HCT116 (cell line): ENCODE results near the gene NPL. TPM values are rescaled to one million over a fixed set of nuclear protein-coding genes. Genes with fewer than 3 reads are reported as not detected.

Source experiments
- ATAC-seq: fragments of 200-7000 bp; cut with Tn5 transposase; 2 replicates; pipeline ENCODE4 v1.9.1; 2020; ENCODE audit warnings: mild to moderate bottlenecking, moderate library complexity
- BruUV-seq: library from RNA; stranded (reverse); fragments of 400-500 nt; replicated peaks from 2 replicates; lab custom pipeline; 2021; lab: Mats Ljungman, UMichigan
- CTCF ChIA-PET: fragments of 300-600 bp; sonication (Branson Sonifier 250); formaldehyde crosslinking; loops from one replicate; lab custom pipeline; 2021; ENCODE audit warnings: antibody characterized with exemption; lab: Charles Lee
- POLR2A ChIA-PET: fragments of 300-600, 350-600 bp; sonication (Branson Sonifier 250); formaldehyde crosslinking; loops from one replicate; lab custom pipeline; 2021; ENCODE audit warnings: antibody characterized with exemption; lab: Charles Lee
- RAD21 ChIA-PET, 2 experiments: fragments of 300-600 bp; sonication (Branson Sonifier 250); formaldehyde crosslinking; loops; one replicate each; lab custom pipeline; 2023; ENCODE audit warnings: low total read pairs in 2 of 2; ENCODE audit not compliant: uncharacterized antibody in 2 of 2, unreplicated experiment in 2 of 2, low non-redundant PET in 1 of 2; lab: Charles Lee
- DNase-seq: peaks from one replicate; pipeline ENCODE4 v3.0.0-alpha.2; 2010; ENCODE audit warnings: low read depth, low spot score
- H2AFZ ChIP-seq: fragments of 200-600 bp; shearing (Covaris generic), sonication (generic); 2 replicates; pipeline ENCODE4 v1.6.1; 2017; ENCODE audit warnings: low read depth, mixed run types, mixed read lengths, antibody characterized with exemption, low read length; ENCODE audit not compliant: poor library complexity, severe bottlenecking
- H3K27ac ChIP-seq: 2 replicates; pipeline ENCODE4 v1.5.1; 2012; ENCODE audit warnings: low read depth, low read length
- H3K27me3 ChIP-seq: fragments of 200-600 bp; sonication (generic); 2 replicates; pipeline ENCODE4 v1.6.1; 2016; ENCODE audit warnings: mixed run types, low read length, mixed read lengths; ENCODE audit not compliant: insufficient read depth
- H3K36me3 ChIP-seq, 2 experiments: fragments of 200-500 bp in 1 of 2; fragments of 200-600 bp in 1 of 2; sonication (Bioruptor generic) in 1 of 2; sonication (generic) in 1 of 2; 2 replicates each; pipeline versions ENCODE4 v1.5.1 to v1.6.1; 2014 to 2016; ENCODE audit warnings: low read length in 2 of 2, inconsistent platforms in 1 of 2, mixed read lengths in 1 of 2, mixed run types in 1 of 2; ENCODE audit not compliant: insufficient read depth in 2 of 2, control insufficient read depth in 1 of 2
- H3K4me1 ChIP-seq, 2 experiments: fragments of 200-600 bp in 1 of 2; sonication (generic) in 1 of 2; 2 replicates each; pipeline versions ENCODE4 v1.5.1 to v1.6.1; 2012 to 2017; ENCODE audit warnings: low read length in 2 of 2, inconsistent platforms in 1 of 2, mild to moderate bottlenecking in 1 of 2, mixed read lengths in 1 of 2, mixed run types in 1 of 2, moderate library complexity in 1 of 2; ENCODE audit not compliant: insufficient read depth in 2 of 2, control insufficient read depth in 1 of 2
- H3K4me2 ChIP-seq: fragments of 200-600 bp; sonication (generic); 2 replicates; pipeline ENCODE4 v1.6.1; 2017; ENCODE audit warnings: mixed run types, low read length, mixed read lengths
- H3K4me3 ChIP-seq, 2 experiments: fragments of 200-600 bp in 1 of 2; sonication (generic) in 1 of 2; replicated peaks in 1 of 2; 2 replicates each; pipeline ENCODE4 v1.5.1; 2011 to 2016; ENCODE audit warnings: low read length in 2 of 2, control low read depth in 1 of 2, low read depth in 1 of 2, mild to moderate bottlenecking in 1 of 2, mixed read lengths in 1 of 2, mixed run types in 1 of 2
- H3K79me2 ChIP-seq: fragments of 200-600 bp; sonication (generic); 2 replicates; pipeline ENCODE4 v1.6.1; 2017; ENCODE audit warnings: mild to moderate bottlenecking, mixed run types, low read length, moderate library complexity, mixed read lengths; ENCODE audit not compliant: insufficient read depth
- H3K9ac ChIP-seq: fragments of 200-600 bp; sonication (generic); 2 replicates; pipeline ENCODE4 v1.6.1; 2016; ENCODE audit warnings: low read length, mixed read lengths
- H3K9me2 ChIP-seq: fragments of 200-600 bp; sonication (generic), shearing (Covaris generic); 2 replicates; pipeline ENCODE4 v1.6.1; 2017; ENCODE audit warnings: mixed run types, mild to moderate bottlenecking, moderate library complexity; ENCODE audit not compliant: insufficient read depth
- H3K9me3 ChIP-seq, 2 experiments: fragments of 200-500 bp in 1 of 2; fragments of 200-600 bp in 1 of 2; sonication (Bioruptor generic) in 1 of 2; sonication (generic) in 1 of 2; 2 replicates each; pipeline ENCODE4 v1.6.1; 2014 to 2017; ENCODE audit warnings: low read length in 2 of 2, mixed read lengths in 2 of 2, inconsistent platforms in 1 of 2, low read depth in 1 of 2, mild to moderate bottlenecking in 1 of 2, mixed run types in 1 of 2, moderate library complexity in 1 of 2; ENCODE audit not compliant: control insufficient read depth in 1 of 2, insufficient read depth in 1 of 2
- H4K20me1 ChIP-seq: fragments of 200-600 bp; sonication (generic), shearing (Covaris generic); 2 replicates; pipeline ENCODE4 v1.6.1; 2017; ENCODE audit warnings: mixed run types, mild to moderate bottlenecking, moderate library complexity; ENCODE audit not compliant: insufficient read depth
- CEBPB ChIP-seq: IDR thresholded peaks from 2 replicates; pipeline ENCODE4 v1.6.1; 2012; ENCODE audit warnings: low read depth
- ELF1 ChIP-seq: IDR thresholded peaks from 2 replicates; pipeline ENCODE4 v1.6.1; 2012; ENCODE audit warnings: low read depth, borderline replicate concordance
- FOSL1 ChIP-seq: IDR thresholded peaks from 2 replicates; pipeline ENCODE4 v1.6.1; 2012; ENCODE audit warnings: low read depth
- JUND ChIP-seq: IDR thresholded peaks from 2 replicates; pipeline ENCODE4 v1.6.1; 2012
- RAD21 ChIP-seq: IDR thresholded peaks from 2 replicates; pipeline ENCODE4 v1.6.1; 2012; ENCODE audit warnings: low read depth, mild to moderate bottlenecking
- SRF ChIP-seq: IDR thresholded peaks from 2 replicates; pipeline ENCODE4 v1.6.1; 2012; ENCODE audit warnings: low read depth
- ZBTB33 ChIP-seq: IDR thresholded peaks from 2 replicates; pipeline ENCODE4 v1.6.1; 2011; ENCODE audit warnings: mild to moderate bottlenecking, low read length, moderate library complexity; ENCODE audit not compliant: insufficient replicate concordance; ENCODE audit errors: extremely low read depth
- ZNF274 ChIP-seq: fragments of 200-500 bp; sonication (Bioruptor generic); IDR thresholded peaks from 2 replicates; pipeline ENCODE4 v1.6.1; 2014; ENCODE audit warnings: mild to moderate bottlenecking, low read depth, low read length, inconsistent platforms
- intact Hi-C: fragments of 100-400 bp; cut with micrococcal nuclease; formaldehyde crosslinking; loops from 2 replicates; pipeline ENCODE4 v1.10.0; 2022
- total RNA-seq: library from RNA; stranded (reverse); gene quantifications from one replicate; pipeline ENCODE4 v1.2.1, GENCODE V29; 2021; ENCODE audit not compliant: unreplicated experiment

NPL gene
- total RNA-seq, 1 experiment from 2014 or later = 0.39 TPM

GRCh38 chr1:182862827-182863226 lies 73.3 kb downstream of the NPL start:
- intact Hi-C loops = no loop called here
- Histone ChIP-seq H2AFZ (no peak overlapping the region), H3K4me3 (no peak overlapping the region), H3K36me3 (peaks cover 90 to 95% of the 10 kb centered on the region in 2 experiments), H4K20me1 (peaks cover 24% of the 10 kb centered on the region; the same call in 1 of the 2 replicates), H3K27ac (no peak overlapping the region), H3K79me2 (peaks cover 100% of the 10 kb centered on the region), H3K9me2 (no peaks in the 10 kb centered on the region), H3K4me1 (no peaks in the 10 kb centered on the region), H3K9me3 (no peaks in the 10 kb centered on the region), H3K27me3 (no peaks in the 10 kb centered on the region), H3K9ac (no peak overlapping the region), H3K4me2 (no peak overlapping the region)
- BruUV-seq = no TSS peak
- POLR2A ChIA-PET = no interaction called here
- ATAC-seq (no peak), DNase-seq (no peak)
- RAD21 ChIA-PET = no interaction called here
- no peak for TF ChIP-seq FOSL1
- TF ChIP-seq SRF = no peak
- TF ChIP-seq RAD21 = no peak
- TF ChIP-seq ZBTB33 = no peak
- no peak for TF ChIP-seq CEBPB
- CTCF ChIA-PET = no interaction called here

DNA sequence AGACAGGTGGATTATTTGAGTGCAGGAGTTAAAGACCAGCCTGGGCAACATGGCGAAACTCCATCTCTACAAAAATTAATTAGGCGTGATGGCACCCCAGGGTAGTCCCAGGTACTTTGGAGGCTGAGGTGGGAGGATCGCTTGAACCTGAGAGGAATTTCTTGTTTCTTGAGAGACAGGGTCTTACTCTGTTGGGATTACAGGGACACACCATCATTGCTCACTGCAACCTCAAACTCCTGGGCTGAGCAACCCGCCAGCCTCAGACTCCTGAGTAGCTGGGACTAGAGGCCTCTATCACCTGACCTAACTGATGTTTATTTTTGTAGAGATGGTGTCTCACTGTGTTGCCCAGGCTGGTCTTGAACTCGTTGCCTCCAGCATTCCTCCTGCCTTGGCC lies 74.4 kb downstream of the NPL start:
- DNase-seq = no peak
- H3K4me2 ChIP-seq = no peak overlapping the region
- H3K27me3 ChIP-seq = no peaks in the 10 kb centered on the region
- no peaks in the 10 kb centered on the region for H3K4me1 ChIP-seq
- POLR2A ChIA-PET = no interaction called here
- H3K79me2 ChIP-seq = peaks cover 99% of the 10 kb centered on the region
- H4K20me1 ChIP-seq = peaks cover 26% of the 10 kb centered on the region; the same call in 1 of the 2 replicates
- peaks cover 90 to 95% of the 10 kb centered on the region in 2 experiments for H3K36me3 ChIP-seq
- H3K9me2 ChIP-seq = no peaks in the 10 kb centered on the region
- H3K9me3 ChIP-seq = no peaks in the 10 kb centered on the region
- no TSS peak for BruUV-seq
- intact Hi-C loops = no loop called here
- TF ChIP-seq ELF1 = no peak
- TF ChIP-seq SRF = no peak
- TF ChIP-seq JUND = no peak
- TF ChIP-seq ZNF274 = no peak
- H3K27ac ChIP-seq = no peak overlapping the region
- no peak overlapping the region for H3K4me3 ChIP-seq
- H3K9ac ChIP-seq = no peak overlapping the region
- RAD21 ChIA-PET = no interaction called here
- ATAC-seq = no peak
- CTCF ChIA-PET = no interaction called here
- no peak overlapping the region for H2AFZ ChIP-seq
